RWPE2 (cell line): Measurements from ENCODE around the gene ARID5B.

Experiments
- ATAC-seq: fragments of 200-7000 bp; cut with Tn5 transposase; 3 replicates; pipeline ENCODE4 v1.9.1; 2021; ENCODE audit warnings: low read depth
- DNase-seq: peaks from one replicate; pipeline ENCODE4 v3.0.0-alpha.2; 2020; ENCODE audit warnings: low spot score
- H3K27ac ChIP-seq: fragments of 450-650 bp; 2 replicates; pipeline ENCODE4 v1.5.1; 2017; ENCODE audit warnings: mild to moderate bottlenecking; ENCODE audit not compliant: poor library complexity, severe bottlenecking
- H3K27me3 ChIP-seq: fragments of 250-450 bp; sonication (Bioruptor Pico); 2 replicates; pipeline ENCODE4 v1.5.1; 2021; ENCODE audit warnings: mild to moderate bottlenecking, moderate library complexity; ENCODE audit not compliant: insufficient read depth, poor library complexity, severe bottlenecking
- H3K36me3 ChIP-seq: fragments of 250-450 bp; sonication (Bioruptor Pico); 2 replicates; pipeline ENCODE4 v1.5.1; 2020; ENCODE audit warnings: low read depth, mild to moderate bottlenecking, moderate library complexity
- H3K4me1 ChIP-seq: fragments of 250-450 bp; sonication (Bioruptor Pico); 2 replicates; pipeline ENCODE4 v1.5.1; 2021; ENCODE audit warnings: mild to moderate bottlenecking, moderate library complexity; ENCODE audit not compliant: insufficient read depth, poor library complexity, severe bottlenecking
- H3K4me3 ChIP-seq: fragments of 250-450 bp; sonication (Bioruptor Pico); 2 replicates; pipeline ENCODE4 v1.5.1; 2021; ENCODE audit warnings: mild to moderate bottlenecking, moderate library complexity; ENCODE audit not compliant: severe bottlenecking
- H3K9me3 ChIP-seq: fragments of 250-450 bp; sonication (Bioruptor Pico); 2 replicates; pipeline ENCODE4 v1.5.1; 2021; ENCODE audit warnings: mild to moderate bottlenecking, moderate library complexity; ENCODE audit not compliant: severe bottlenecking
- CTCF ChIP-seq: fragments of 450-650 bp; IDR thresholded peaks from one replicate; pipeline ENCODE4 v1.5.1; 2017; ENCODE audit warnings: mild to moderate bottlenecking, moderate library complexity; ENCODE audit not compliant: poor library complexity, severe bottlenecking

The ARID5B gene

GRCh38 chr10:62092301-62093030, 191.0 kb downstream of the ARID5B start:
- no peak for ATAC-seq
- Histone ChIP-seq H3K36me3 (peaks cover 16% of the 10 kb centered on the region; the same call in 1 of the 2 replicates), H3K4me1 (peaks cover 42% of the 10 kb centered on the region), H3K9me3 (no peaks in the 10 kb centered on the region), H3K4me3 (no peak overlapping the region), H3K27ac (peak overlapping the region; percentile 91), H3K27me3 (no peaks in the 10 kb centered on the region)
- no peak for DNase-seq
- TF ChIP-seq CTCF: no peak

GRCh38 chr10:62093863-62094291, 192.4 kb downstream of the ARID5B start:
- TF ChIP-seq CTCF: no peak
- Histone ChIP-seq H3K36me3 (peaks cover 12% of the 10 kb centered on the region; the same call in 1 of the 2 replicates), H3K4me3 (no peak overlapping the region), H3K27ac (peak overlapping the region; percentile 91), H3K27me3 (no peaks in the 10 kb centered on the region), H3K4me1 (peaks cover 42% of the 10 kb centered on the region), H3K9me3 (no peaks in the 10 kb centered on the region)
- DNase-seq: no peak
- peak; percentile 83 for ATAC-seq

- DNase-seq: no peak
- peak; percentile 49 for ATAC-seq
- Histone ChIP-seq H3K4me1 (peaks cover 42% of the 10 kb centered on the region), H3K27me3 (no peaks in the 10 kb centered on the region), H3K27ac (peak overlapping the region; percentile 91), H3K9me3 (no peaks in the 10 kb centered on the region), H3K4me3 (no peak overlapping the region), H3K36me3 (peaks cover 12% of the 10 kb centered on the region; the same call in 1 of the 2 replicates)
- no peak for TF ChIP-seq CTCF
Observed at GRCh38 chr10:62095181-62096122, 194.0 kb downstream of the ARID5B start.

- DNase-seq (no peak), ATAC-seq (no peak)
- Histone ChIP-seq H3K36me3 (peaks cover 12% of the 10 kb centered on the region; the same call in 1 of the 2 replicates), H3K27ac (peak overlapping the region; percentile 91), H3K4me3 (no peak overlapping the region), H3K9me3 (no peaks in the 10 kb centered on the region), H3K27me3 (no peaks in the 10 kb centered on the region), H3K4me1 (peaks cover 42% of the 10 kb centered on the region)
- TF ChIP-seq CTCF: no peak
Observed at GRCh38 chr10:62096256-62096933, 194.9 kb downstream of the ARID5B start.
